ENCODE data around the gene P4HA3.
"Not testable (repeated sequence)": the region's sequence is repeated elsewhere in the genome, so short reads cannot be mapped to it uniquely, and the experiment has no call there.

Gene P4HA3

GRCh38 chr11:74311352-74311926 lies at the start of gene P4HA3:
TSS of gene P4HA3 (minus strand) at chr11:74311640. CDS start at chr11:74311611, 29 bp downstream.
- peak; percentile 75 for DNase-seq

- no peak for DNase-seq
Observed at GRCh38 chr11:74357449-74357848, 46.0 kb upstream of the P4HA3 start.

GRCh38 chr11:74355626-74356025 lies 44.2 kb upstream of the P4HA3 start:
- no peak for DNase-seq

GRCh38 chr11:74354036-74354435 lies 42.6 kb upstream of the P4HA3 start:
- no peak for DNase-seq

GRCh38 chr11:74347381-74347780 lies 35.9 kb upstream of the P4HA3 start:
- DNase-seq = no peak

GRCh38 chr11:74345420-74345819 lies 34.0 kb upstream of the P4HA3 start:
- DNase-seq = no peak

- DNase-seq = no peak
Observed at GRCh38 chr11:74341921-74342320, 30.5 kb upstream of the P4HA3 start.

- no peak for DNase-seq
Observed at GRCh38 chr11:74339619-74340018, 28.2 kb upstream of the P4HA3 start.

GRCh38 chr11:74338963-74339362 lies 27.5 kb upstream of the P4HA3 start:
- DNase-seq = no peak

GRCh38 chr11:74333193-74333592 lies 21.8 kb upstream of the P4HA3 start:
- no peak for DNase-seq

- DNase-seq = no peak
Observed at GRCh38 chr11:74332291-74332690, 20.9 kb upstream of the P4HA3 start.

- not testable (repeated sequence) for DNase-seq
Observed at GRCh38 chr11:74331000-74331399, 19.6 kb upstream of the P4HA3 start.

- no peak for DNase-seq
Observed at GRCh38 chr11:74330075-74330858, 18.8 kb upstream of the P4HA3 start.

GRCh38 chr11:74327076-74327475 lies 15.6 kb upstream of the P4HA3 start:
- DNase-seq = no peak

GRCh38 chr11:74326665-74327064 lies 15.2 kb upstream of the P4HA3 start:
- no peak for DNase-seq

GRCh38 chr11:74325649-74326645 lies 14.5 kb upstream of the P4HA3 start:
- no peak for DNase-seq

GRCh38 chr11:74322667-74323066 lies 11.2 kb upstream of the P4HA3 start:
- no peak for DNase-seq

GRCh38 chr11:74321487-74322188 lies 10.2 kb upstream of the P4HA3 start:
- peak; percentile 49 for DNase-seq

- DNase-seq = no peak
Observed at GRCh38 chr11:74320538-74320937, 9.1 kb upstream of the P4HA3 start.

GRCh38 chr11:74319139-74319816 lies 7.8 kb upstream of the P4HA3 start:
- DNase-seq = no peak

- DNase-seq = no peak
Observed at GRCh38 chr11:74318241-74318932, 6.9 kb upstream of the P4HA3 start.
